GM18511 (cell line): ENCODE measurements around the gene KDM2A.
"Not testable (repeated sequence)": the region's sequence is repeated elsewhere in the genome, so short reads cannot be mapped to it uniquely, and the experiment has no call there.

ENCODE experiments used
- ATAC-seq: cut with Tn5 transposase; IDR thresholded peaks from one replicate; pipeline ENCODE4 v1.9.1; 2021; ENCODE audit warnings: mild to moderate bottlenecking, moderate library complexity; ENCODE audit not compliant: unreplicated experiment

The KDM2A gene

GRCh38 chr11:67117672-67118180 lies 1.3 kb upstream of the KDM2A start:
- ATAC-seq, result no peak

GRCh38 chr11:67118181-67118766 lies 789 bp upstream of the KDM2A start:
- peak; percentile 6 for ATAC-seq

GRCh38 chr11:67119585-67120391 lies 725 bp downstream of the KDM2A start:
- peak; percentile 27 for ATAC-seq

- no peak for ATAC-seq
These were observed 1.4 kb downstream of the KDM2A start for GRCh38 chr11:67120456-67120855.

- no peak for ATAC-seq
These were observed 2.0 kb downstream of the KDM2A start for GRCh38 chr11:67120881-67121710.

- not testable (repeated sequence) for ATAC-seq
These were observed 4.7 kb downstream of the KDM2A start for GRCh38 chr11:67123801-67124200.

- not testable (repeated sequence) for ATAC-seq
These were observed 7.2 kb downstream of the KDM2A start for GRCh38 chr11:67126243-67126642.

GRCh38 chr11:67126986-67127385 lies 7.9 kb downstream of the KDM2A start:
- no peak for ATAC-seq

- not testable (repeated sequence) for ATAC-seq
These were observed 11.8 kb downstream of the KDM2A start for GRCh38 chr11:67130861-67131260.

GRCh38 chr11:67136156-67136555 lies 17.1 kb downstream of the KDM2A start:
- no peak for ATAC-seq

GRCh38 chr11:67138922-67139321 lies 19.9 kb downstream of the KDM2A start:
- ATAC-seq, result no peak

GRCh38 chr11:67146516-67147226 lies 27.6 kb downstream of the KDM2A start:
- ATAC-seq, result no peak

GRCh38 chr11:67153971-67154370 lies 34.9 kb downstream of the KDM2A start:
- no peak for ATAC-seq

- ATAC-seq, result no peak
These were observed 35.7 kb downstream of the KDM2A start for GRCh38 chr11:67154726-67155125.

- no peak for ATAC-seq
These were observed 38.6 kb downstream of the KDM2A start for GRCh38 chr11:67157691-67158090.

- ATAC-seq, result no peak
These were observed 39.2 kb downstream of the KDM2A start for GRCh38 chr11:67158221-67158620.

- no peak for ATAC-seq
These were observed 41.0 kb downstream of the KDM2A start for GRCh38 chr11:67160045-67160444.

GRCh38 chr11:67160872-67161783 lies 42.1 kb downstream of the KDM2A start:
- no peak for ATAC-seq

- ATAC-seq, result no peak
These were observed 43.9 kb downstream of the KDM2A start for GRCh38 chr11:67163006-67163405.

- ATAC-seq, result no peak
These were observed 46.6 kb downstream of the KDM2A start for GRCh38 chr11:67165623-67166022.
